GM21360 (cell line): Measurements from ENCODE around the gene CLIC1.

Experiments used
- ATAC-seq: cut with Tn5 transposase; IDR thresholded peaks from one replicate; pipeline ENCODE4 v1.9.1; 2021; ENCODE audit warnings: mild to moderate bottlenecking, moderate library complexity; ENCODE audit not compliant: unreplicated experiment

Gene CLIC1

GRCh38 chr6:31736021-31736767 is at the start of gene CLIC1:
TSS of gene CLIC1 (minus strand) at chr6:31736530. CDS start at chr6:31736300, 230 bp downstream.
- no peak for ATAC-seq

GRCh38 chr6:31785475-31785874 is 49.1 kb upstream of the CLIC1 start:
- no peak for ATAC-seq

GRCh38 chr6:31784098-31784925 is 48.0 kb upstream of the CLIC1 start:
- ATAC-seq: no peak

- no peak for ATAC-seq
Measured at GRCh38 chr6:31782126-31782855, 46.0 kb upstream of the CLIC1 start.

GRCh38 chr6:31781244-31782125 is 45.2 kb upstream of the CLIC1 start:
- no peak for ATAC-seq

GRCh38 chr6:31780507-31781243 is 44.3 kb upstream of the CLIC1 start:
- ATAC-seq: no peak

GRCh38 chr6:31779908-31780307 is 43.6 kb upstream of the CLIC1 start:
- no peak for ATAC-seq

GRCh38 chr6:31778999-31779885 is 42.9 kb upstream of the CLIC1 start:
- no peak for ATAC-seq

GRCh38 chr6:31778193-31778592 is 41.9 kb upstream of the CLIC1 start:
- ATAC-seq: no peak

GRCh38 chr6:31777667-31778050 is 41.3 kb upstream of the CLIC1 start:
- no peak for ATAC-seq

GRCh38 chr6:31776989-31777666 is 40.8 kb upstream of the CLIC1 start, which contains the start of gene VWA7:
TSS of gene VWA7 (minus strand) at chr6:31777328. CDS start at chr6:31776779, 549 bp downstream.
- peak; percentile 62 for ATAC-seq

GRCh38 chr6:31776485-31776988 is 40.2 kb upstream of the CLIC1 start:
- peak; percentile 14 for ATAC-seq

- ATAC-seq: no peak
Measured at GRCh38 chr6:31775633-31776484, 39.5 kb upstream of the CLIC1 start.

- no peak for ATAC-seq
Measured at GRCh38 chr6:31775184-31775583, 38.9 kb upstream of the CLIC1 start.

- no peak for ATAC-seq
Measured at GRCh38 chr6:31771992-31772358, 35.6 kb upstream of the CLIC1 start.

- ATAC-seq: no peak
Measured at GRCh38 chr6:31770860-31771259, 34.5 kb upstream of the CLIC1 start.
